ENCODE measurements around the gene CAP2.
A peak's percentile ranks its signal among the peaks of the same experiment; 100 is the strongest.
"Not testable (repeated sequence)": the region's sequence is repeated elsewhere in the genome, so short reads cannot be mapped to it uniquely, and the experiment has no call there.

The CAP2 gene

DNA sequence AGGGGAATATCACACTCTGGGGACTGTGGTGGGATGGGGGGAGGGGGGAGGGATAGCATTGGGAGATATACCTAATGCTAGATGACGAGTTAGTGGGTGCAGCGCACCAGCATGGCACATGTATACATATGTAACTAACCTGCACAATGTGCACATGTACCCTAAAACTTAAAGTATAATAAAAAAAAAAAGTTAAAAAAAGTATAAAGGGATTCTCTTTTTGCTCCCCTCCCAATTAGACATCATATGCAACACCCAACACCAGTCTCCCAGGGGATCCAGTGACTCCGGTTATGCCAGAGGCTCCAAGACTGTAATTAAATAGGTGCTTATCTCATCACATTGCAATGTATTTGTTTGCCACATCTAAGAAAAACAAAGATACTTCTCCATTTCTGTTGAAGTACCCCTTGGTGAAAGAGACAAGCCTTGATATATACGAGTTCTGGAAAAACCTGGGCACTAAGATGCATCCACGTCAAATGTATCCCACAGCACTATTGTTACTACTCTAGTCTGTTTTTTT is 35.3 kb downstream of the CAP2 start:
- DNase-seq; intact Hi-C loops (cut with DNase I): not testable (repeated sequence)

DNA sequence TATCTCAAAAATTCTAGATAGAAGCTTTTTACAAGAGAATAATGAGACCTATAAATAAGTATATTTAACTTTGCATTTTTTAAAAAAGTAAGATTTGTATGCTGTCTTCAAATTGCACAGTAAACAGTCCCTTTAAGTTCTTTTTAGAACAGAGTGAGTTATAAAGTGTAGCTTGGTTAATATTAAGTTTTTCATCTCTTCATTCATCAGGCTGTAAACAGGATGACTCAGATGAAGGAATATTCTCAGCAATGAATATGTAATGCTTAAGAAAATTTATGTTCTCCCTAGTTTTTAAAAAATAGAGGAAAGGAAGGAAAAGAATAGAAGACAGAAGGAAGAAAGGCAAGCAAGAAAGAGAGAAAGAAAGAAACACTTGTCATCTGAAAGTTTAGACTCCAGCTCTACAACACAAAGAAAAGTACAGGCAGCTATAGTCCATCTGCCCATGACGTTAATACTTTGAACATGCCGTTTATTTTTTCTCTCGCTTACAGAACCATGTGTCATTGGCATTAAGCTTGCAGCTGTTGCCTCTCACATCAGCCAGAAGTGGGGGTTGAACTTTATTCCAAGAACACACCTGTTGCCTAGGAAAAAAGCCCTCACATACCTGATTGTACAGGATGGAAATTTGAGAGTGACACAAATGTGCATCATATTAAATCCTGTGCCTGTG is 36.1 kb downstream of the CAP2 start:
- DNase-seq = no peak
- intact Hi-C loops (cut with DNase I) = no loop called here

DNA sequence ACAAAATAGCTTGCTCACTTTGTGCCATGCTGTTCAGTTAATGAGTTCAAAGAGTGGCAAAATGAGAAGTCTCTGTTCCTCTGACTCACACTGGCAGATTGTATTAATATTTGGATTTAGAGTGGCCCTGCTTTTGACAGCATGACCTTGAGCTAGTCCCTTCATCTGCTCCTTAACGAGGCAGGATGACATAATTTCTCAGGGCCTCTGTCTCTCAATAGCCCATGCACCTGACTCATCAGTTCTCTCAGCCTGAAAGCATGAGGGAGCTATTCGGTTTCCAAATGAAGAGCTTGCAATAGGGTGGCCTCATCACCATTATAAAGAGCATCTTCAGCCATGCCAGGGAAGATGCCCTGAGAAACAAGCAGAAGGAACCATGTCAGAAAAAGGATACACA is 38.2 kb downstream of the CAP2 start:
- intact Hi-C loops (cut with DNase I) = no loop called here
- no peak for DNase-seq

DNA sequence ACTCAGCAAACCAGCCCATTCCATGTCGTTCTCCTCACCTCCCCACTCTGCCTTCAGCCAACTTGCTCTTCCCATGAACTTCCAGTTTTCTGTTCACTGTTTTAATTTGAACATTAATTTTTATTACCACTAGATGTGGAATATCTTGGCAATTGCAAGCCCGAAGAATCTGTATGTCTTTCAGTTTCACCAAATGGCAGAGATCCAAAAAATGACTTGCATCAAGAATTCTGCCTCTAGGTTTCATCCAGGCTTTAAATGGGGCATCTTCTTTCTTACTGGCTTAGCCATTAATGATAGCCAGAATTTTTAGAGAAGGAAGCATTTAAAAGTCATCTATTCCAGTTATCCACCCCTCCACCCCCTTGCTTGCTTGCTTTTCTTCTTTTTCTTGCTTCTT is 39.0 kb downstream of the CAP2 start:
- no peak for DNase-seq
- intact Hi-C loops (cut with DNase I) = no loop called here

DNA sequence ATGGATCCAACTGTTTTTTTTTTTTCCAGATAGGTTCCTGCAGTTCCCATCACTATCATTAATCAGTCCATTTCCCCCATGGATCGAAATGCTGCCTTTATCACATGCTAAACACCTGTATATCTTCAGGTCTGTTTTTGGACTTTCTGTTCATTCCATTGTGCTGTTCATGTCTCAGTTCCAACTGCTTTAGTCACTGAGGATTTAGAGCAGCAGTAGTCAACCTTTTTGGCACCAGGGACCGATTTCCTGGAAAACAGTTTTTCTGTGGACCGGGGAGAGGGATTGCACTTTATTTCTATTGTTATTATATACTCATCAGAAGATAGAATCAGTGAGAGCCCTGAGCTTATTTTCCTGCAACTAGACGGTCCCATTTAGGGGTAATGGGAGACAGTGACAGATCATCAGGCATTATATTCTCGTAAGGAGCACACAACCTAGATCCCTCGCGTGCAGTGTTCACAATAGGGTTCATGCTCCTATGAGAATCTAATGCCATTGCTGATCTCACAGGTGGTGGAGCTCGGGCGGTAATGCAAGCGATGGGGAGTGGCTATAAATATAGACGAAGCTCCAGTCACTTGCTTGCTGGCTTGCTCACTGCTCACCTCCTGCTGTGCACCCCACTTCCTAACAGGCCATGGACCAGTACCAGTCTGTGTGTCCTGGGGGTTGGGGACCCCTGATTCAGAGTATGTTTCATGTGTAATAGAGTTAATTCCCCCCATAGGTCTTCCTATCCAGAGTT is 46.0 kb downstream of the CAP2 start:
- DNase-seq = no peak
- intact Hi-C loops (cut with DNase I) = no loop called here

DNA sequence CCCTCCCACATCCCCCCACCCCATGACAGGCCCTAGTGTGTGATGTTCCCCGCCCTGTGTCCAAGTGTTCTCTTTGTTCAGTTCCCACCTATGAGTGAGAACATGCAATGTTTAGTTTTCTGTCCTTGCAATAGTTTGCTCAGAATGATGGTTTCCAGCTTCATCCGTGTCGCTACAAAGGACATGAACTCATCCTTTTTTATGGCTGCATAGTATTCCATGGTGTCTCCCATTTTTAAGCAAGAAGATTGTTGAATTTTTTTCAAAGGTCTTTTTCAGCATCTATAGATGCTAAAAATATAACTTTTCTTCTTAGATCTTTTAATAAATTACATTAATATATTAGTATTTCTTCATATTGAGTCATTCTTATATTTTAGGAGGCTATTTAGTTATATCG is 47.4 kb downstream of the CAP2 start:
- intact Hi-C loops (cut with DNase I); DNase-seq: not testable (repeated sequence)

DNA sequence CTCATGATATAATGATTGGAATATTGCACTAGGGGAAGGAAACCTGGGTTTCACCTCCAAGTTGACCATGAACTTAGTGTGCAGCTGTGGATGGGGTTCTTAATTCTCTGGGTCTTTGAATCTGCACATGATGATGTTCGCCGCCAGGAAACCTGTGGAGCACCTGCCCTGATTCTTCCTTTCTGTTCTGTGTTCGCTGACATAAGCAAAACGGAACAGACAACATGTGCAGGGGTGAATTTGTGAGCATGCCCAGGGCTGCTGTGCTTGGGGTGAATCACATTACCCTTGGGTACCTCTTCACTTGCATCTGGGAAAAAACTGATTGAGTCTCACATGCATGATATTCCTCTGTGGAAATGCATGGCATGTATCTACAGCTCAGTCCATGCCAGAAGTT is 48.8 kb downstream of the CAP2 start:
- intact Hi-C loops (cut with DNase I) = no loop called here
- no peak for DNase-seq

DNA sequence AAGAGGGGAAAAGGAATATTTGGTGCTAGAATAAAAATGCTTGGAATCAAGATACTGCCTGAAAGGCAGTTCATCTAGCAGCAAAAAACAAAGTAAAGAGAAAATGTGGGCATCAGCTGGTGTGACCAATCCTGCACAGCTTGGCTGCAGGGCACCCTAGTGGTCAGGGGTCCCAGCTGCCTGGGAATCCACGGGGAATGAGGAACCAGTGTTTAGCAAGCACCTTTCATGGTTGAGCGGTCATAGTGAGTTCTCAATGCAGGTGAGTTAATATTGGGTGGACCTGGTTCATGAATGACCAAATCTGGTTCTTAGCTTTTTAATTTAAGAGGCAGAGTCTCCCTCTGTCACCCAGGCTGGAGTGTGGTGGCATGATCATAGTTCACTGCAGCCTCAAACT is 53.3 kb downstream of the CAP2 start:
- DNase-seq = no peak
- intact Hi-C loops (cut with DNase I) = no loop called here

DNA sequence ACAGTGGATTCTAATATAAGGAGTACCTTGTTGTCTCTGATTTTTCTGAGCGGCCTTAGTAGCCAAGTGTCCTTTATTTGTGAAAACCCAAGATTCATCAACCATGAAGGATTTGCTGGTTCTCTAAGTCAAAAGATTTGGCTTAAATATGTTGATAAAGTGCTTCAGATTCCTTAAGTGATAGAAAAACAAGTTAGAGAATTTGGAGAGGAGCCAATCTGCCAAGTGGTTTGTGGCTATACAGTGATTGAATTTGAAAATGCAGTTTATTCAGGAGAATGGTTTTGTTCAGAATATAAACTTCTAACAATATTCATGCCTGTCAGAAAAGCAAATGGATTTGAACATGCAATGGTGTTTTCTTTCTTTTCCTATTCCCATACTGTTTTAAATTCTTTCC is 54.8 kb downstream of the CAP2 start:
- intact Hi-C loops (cut with DNase I) = no loop called here
- no peak for DNase-seq

DNA sequence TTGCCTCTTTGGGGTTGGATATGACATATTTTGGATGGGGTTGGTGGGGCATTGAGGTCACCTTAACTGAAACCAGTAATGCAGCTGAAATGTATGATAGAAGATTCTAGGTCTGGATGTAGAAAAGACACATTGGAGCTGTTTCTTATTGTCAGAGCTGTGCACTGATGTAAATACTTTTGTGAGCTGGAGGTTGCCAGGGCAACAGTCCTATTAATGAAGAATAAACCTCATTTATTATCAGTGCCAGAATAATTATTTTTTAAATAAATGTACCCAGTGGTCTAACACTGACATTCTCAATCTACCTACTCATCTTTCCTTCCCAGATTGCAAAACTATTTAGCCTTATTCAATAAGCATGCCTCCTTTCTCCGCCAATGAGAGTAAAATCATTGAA is 57.0 kb downstream of the CAP2 start:
- DNase-seq = no peak
- intact Hi-C loops (cut with DNase I) = no loop called here

DNA sequence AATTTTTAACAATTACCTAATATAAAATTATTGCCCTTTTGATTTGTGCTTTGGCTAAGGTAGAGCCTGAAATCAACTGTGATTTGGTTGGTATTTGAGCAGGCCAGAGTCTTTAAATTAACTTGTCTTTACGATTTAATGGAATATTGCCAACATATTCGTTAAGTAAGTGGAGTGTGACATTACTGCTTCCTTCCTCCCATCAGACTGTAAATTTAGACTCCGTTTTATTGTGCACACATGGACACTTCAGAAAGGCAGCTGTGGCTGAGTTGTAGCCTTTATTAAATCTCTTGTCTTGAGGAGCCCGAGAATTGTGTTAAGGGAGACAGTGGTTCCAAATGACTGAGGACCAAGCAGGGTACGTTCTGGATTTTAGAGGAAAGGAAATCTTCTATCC is 57.4 kb downstream of the CAP2 start:
- intact Hi-C loops (cut with DNase I) = no loop called here
- no peak for DNase-seq

DNA sequence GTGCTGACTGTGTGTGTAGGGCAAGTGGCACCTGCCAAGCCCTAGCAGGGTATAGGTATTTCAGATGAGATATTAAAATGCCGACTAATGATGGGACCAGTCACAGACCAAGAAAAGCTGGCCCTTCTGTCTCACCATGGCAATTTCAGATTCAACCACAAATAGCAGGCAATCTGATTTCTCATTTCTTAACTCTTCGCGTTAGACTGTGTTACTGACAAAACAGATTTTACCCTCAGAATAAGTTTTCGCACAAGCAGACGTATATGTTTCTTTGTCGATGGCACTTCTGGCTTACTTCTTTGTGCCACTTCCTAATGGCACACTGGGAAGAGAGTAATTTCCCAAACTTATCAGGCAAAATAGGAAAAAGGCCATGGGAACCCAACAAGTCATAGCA is 58.7 kb downstream of the CAP2 start:
- no peak for DNase-seq
- intact Hi-C loops (cut with DNase I) = no loop called here

DNA sequence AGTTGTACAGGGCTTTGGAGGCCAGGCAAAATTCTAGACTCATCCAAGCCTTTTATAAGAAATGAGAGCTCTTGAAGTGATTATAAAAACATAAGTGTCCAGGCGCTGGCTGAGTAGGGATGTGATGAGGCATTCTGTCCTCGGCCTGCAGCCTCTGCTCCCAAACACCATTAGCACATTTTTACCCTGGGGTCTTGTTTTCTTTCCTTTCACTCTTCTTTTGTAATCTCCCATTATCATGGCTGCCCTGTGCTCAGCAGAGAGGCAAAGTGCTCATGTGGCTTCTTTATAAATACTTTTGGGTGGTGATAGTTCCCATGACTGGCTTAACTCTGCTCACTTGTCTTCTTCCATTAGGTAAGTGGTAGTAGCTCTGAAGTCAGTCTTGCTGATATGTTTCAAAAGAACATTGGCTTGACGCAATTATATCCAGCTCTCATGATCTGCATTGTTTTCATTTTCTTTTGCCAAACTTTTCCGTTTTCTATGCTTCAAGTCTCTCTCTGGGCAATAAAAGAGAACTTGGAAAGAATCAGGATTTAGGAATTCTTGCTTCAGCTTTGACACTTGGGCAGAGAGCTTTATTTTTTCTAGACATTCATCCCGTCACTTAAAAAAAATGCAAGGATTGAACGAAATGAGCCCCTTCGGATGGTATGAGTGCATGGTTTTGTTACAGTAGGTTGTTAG is 61.1 kb downstream of the CAP2 start:
- intact Hi-C loops (cut with DNase I) = no loop called here
- DNase-seq = peak in 1 of 42 donors; percentile 25

DNA sequence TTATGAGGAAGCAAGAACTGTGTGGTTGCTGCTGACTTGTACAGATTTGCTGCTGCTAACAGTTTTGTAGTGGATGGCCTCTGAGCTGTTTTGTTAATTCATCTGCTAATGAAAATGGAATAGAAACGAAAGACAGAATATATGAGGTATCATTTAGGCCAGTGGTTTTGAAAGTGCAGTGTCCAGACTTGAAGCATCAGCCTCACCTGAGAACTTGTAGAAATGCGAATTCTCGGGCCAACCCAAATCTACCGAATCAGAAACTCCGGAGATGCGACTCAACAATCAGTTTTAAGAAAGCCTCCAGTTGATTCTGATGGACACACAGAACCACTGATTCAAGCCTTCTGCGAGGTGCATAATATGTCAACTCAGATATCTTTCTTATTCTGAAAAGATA is 62.5 kb downstream of the CAP2 start:
- peak in 1 of 42 donors; percentile 13 for DNase-seq
- intact Hi-C loops (cut with DNase I) = no loop called here

DNA sequence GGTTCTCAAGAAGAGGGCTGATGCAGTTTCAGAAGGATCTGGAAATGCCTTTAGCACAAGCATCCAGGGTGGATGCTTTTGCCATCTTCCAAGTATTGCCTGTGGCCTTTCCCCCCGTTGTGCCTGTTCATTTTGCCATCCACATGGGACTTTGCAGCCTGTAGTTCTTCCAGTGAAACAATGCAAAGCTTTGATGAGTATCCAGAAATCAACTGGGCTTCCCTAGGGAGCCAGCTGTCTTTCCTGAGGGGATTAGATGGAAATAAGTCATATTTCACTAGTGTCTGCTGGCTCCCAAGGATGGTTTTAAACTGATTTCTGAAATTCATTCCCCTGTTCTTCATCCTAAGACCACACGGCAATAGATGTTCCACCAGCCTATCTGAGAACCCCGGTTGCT is 63.3 kb downstream of the CAP2 start:
- DNase-seq = no peak
- intact Hi-C loops (cut with DNase I) = no loop called here

DNA sequence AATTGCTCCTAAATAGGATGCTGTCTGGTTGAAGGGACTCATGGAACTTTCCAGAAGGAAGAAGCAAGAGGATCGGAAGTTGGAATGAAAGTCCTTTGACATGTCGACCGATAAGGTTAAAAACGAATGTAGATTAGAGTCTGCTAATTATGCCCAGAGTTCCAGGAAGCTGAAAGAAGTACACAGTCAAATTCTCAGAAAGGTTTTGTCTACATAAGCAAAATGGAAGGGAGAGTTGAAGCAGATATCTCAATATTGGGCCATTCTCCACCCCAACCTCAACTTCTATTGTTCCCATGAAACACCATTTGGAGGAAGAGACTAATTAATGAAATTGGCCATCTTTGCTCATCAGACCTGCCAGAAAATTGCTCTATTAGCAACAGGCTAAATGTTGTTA is 64.0 kb downstream of the CAP2 start:
- intact Hi-C loops (cut with DNase I) = no loop called here
- peak in 1 of 42 donors; percentile 14 for DNase-seq

DNA sequence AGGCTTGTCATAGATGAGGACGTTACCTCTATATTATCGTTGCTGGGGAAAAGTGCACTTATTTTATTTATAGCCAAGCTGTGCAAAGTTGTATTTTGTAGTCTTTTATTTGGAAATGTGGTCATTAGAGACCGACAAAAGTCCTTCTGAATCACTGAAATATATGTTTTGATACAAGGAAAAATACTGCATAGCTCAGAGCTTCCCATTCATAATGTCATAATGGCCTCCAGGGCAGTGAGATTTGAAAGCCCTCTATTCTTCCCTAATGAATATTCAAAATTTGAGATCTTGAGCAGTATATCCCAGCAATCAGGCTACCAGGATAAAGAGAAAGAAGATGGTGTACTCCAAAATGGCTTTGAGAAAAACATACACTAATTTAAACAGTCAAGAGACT is 64.6 kb downstream of the CAP2 start:
- peak in 1 of 42 donors; percentile 12 for DNase-seq
- intact Hi-C loops (cut with DNase I) = no loop called here

DNA sequence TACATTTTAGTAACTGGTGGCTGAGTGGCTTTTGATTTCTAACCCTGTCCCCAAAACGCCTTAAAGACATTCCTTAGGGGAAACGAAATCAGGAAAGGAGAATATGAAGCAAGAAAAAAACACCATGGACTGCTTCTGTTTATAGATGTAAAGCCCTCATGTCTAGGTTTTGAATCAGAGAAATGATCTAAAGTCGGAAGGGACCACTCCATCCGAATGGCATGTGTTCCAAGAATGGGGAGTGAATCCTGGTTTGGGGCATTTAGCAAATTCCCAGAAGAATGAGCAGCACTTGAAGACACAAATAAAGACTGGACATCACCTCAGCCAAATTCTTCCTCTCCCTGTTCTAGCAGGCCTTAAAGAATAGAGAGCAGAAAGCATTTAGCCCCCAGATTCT is 65.6 kb downstream of the CAP2 start:
- intact Hi-C loops (cut with DNase I) = no loop called here
- peak in 1 of 42 donors; percentile 4 for DNase-seq

DNA sequence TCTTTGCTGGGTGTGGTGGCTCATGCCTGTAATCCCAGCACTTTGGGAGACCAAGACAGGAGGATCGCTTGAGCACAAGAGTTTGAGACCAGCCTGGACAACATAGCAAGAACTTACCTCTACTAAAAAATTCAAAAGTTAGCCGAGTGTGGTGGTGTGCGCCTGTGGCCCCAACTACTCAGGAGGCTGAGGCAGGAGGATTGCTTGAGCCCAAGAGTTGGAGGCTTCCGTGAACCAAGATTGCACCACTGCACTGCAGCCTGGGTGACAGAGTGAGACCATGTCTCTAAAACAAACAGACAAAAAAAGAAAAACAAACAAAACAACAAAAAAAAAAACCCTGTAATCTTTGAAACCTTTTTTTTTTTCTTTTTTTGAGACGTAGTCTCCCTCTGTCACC is 67.5 kb downstream of the CAP2 start:
- intact Hi-C loops (cut with DNase I) = no loop called here
- peak in 1 of 42 donors; percentile 12 for DNase-seq

DNA sequence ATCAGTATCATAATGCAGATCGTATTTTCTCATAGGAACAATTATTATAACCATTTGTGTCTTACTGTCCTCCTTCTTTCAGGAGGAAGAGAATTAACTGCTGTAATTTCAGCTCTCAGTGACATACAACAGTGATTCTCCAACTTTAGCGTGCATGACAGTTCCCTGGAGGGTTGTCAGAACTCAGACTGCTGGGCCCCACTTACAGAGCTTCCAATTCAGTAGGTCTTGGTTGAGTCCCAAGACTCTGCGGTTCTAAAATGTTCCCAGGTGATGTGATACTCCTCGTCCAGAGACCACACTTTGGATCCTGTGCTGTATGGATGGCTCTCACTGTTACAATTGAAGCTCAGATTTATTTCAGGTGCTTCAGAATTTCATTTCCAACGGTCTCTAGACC is 72.8 kb downstream of the CAP2 start:
- DNase-seq = no peak
- intact Hi-C loops (cut with DNase I) = no loop called here

All from head of caudate nucleus (tissue), 42 donors.